CD4-positive, alpha-beta T cell treated with Interleukin-15 for 1 hour (primary cell): ENCODE results near the gene CAPN2.
"Not testable (repeated sequence)": the region's sequence is repeated elsewhere in the genome, so short reads cannot be mapped to it uniquely, and the experiment has no call there.

Experiments used
- DNase-seq: peaks from one replicate; pipeline ENCODE4 v3.0.0-alpha.2; 2020

Gene CAPN2

GRCh38 chr1:223740038-223740736 is 27.8 kb downstream of the CAPN2 start:
- not testable (repeated sequence) for DNase-seq

- DNase-seq: no peak
These were observed 29.5 kb downstream of the CAPN2 start for GRCh38 chr1:223741861-223742260.

- DNase-seq: no peak
These were observed 30.6 kb downstream of the CAPN2 start for GRCh38 chr1:223742856-223743517.

GRCh38 chr1:223745731-223746130 is 33.4 kb downstream of the CAPN2 start:
- DNase-seq: no peak

GRCh38 chr1:223747838-223748335 is 35.5 kb downstream of the CAPN2 start:
- no peak for DNase-seq

- no peak for DNase-seq
These were observed 36.0 kb downstream of the CAPN2 start for GRCh38 chr1:223748405-223748772.

GRCh38 chr1:223748773-223749733 is 36.7 kb downstream of the CAPN2 start:
- DNase-seq: peak; percentile 61

GRCh38 chr1:223750730-223751570 is 38.6 kb downstream of the CAPN2 start:
- DNase-seq: no peak

GRCh38 chr1:223751696-223752095 is 39.4 kb downstream of the CAPN2 start:
- DNase-seq: no peak

GRCh38 chr1:223752721-223753515 is 40.6 kb downstream of the CAPN2 start:
- no peak for DNase-seq

GRCh38 chr1:223754681-223755431 is 42.5 kb downstream of the CAPN2 start:
- no peak for DNase-seq

- no peak for DNase-seq
These were observed 43.1 kb downstream of the CAPN2 start for GRCh38 chr1:223755432-223755792.

GRCh38 chr1:223755992-223756775 is 43.8 kb downstream of the CAPN2 start:
- DNase-seq: no peak

- no peak for DNase-seq
These were observed 44.7 kb downstream of the CAPN2 start for GRCh38 chr1:223756806-223757700.

GRCh38 chr1:223758734-223759133 is 46.4 kb downstream of the CAPN2 start:
- DNase-seq: no peak

- no peak for DNase-seq
These were observed 46.9 kb downstream of the CAPN2 start for GRCh38 chr1:223759273-223759672.

GRCh38 chr1:223760833-223761232 is 48.5 kb downstream of the CAPN2 start:
- DNase-seq: no peak

GRCh38 chr1:223761411-223761810 is 49.1 kb downstream of the CAPN2 start:
- DNase-seq: no peak

- no peak for DNase-seq
These were observed 50.9 kb downstream of the CAPN2 start for GRCh38 chr1:223763251-223763650.
